Esophagus (tissue), 2 donors: ENCODE results near the gene ZCCHC8. TPM values are rescaled to one million over a fixed set of nuclear protein-coding genes. Genes with fewer than 3 reads are reported as not detected.

ENCODE experiments used
- H3K27ac ChIP-seq, 2 donors: one replicate each; pipeline ENCODE4 v1.5.1; 2013; ENCODE audit warnings: low read depth in 2 of 2, mild to moderate bottlenecking in 2 of 2, inconsistent platforms in 1 of 2, low read length in 1 of 2, moderate library complexity in 1 of 2
- H3K27me3 ChIP-seq, 2 donors: one replicate each; pipeline ENCODE4 v1.6.1; 2013; ENCODE audit warnings: low read length in 2 of 2, control low read depth in 1 of 2, mild to moderate bottlenecking in 1 of 2; ENCODE audit not compliant: insufficient read depth in 2 of 2, control insufficient read depth in 1 of 2
- H3K36me3 ChIP-seq, 2 donors: one replicate each; pipeline ENCODE4 v1.6.1; 2013; ENCODE audit warnings: low read length in 1 of 2; ENCODE audit not compliant: control insufficient read depth in 2 of 2, insufficient read depth in 2 of 2
- H3K4me1 ChIP-seq, 2 donors: one replicate each; pipeline ENCODE4 v1.6.1; 2013; ENCODE audit warnings: low read length in 1 of 2; ENCODE audit not compliant: control insufficient read depth in 2 of 2, insufficient read depth in 2 of 2
- H3K4me3 ChIP-seq, 2 donors: one replicate each; pipeline ENCODE4 v1.5.1; 2013; ENCODE audit warnings: low read length in 2 of 2, mild to moderate bottlenecking in 2 of 2, low read depth in 1 of 2, moderate library complexity in 1 of 2
- H3K9me3 ChIP-seq, 2 donors: one replicate each; pipeline ENCODE4 v1.6.1; 2013; ENCODE audit warnings: mild to moderate bottlenecking in 2 of 2, low read depth in 1 of 2, low read length in 1 of 2, moderate library complexity in 1 of 2; ENCODE audit not compliant: control insufficient read depth in 2 of 2, insufficient read depth in 1 of 2
- WGBS, 2 donors: extraction: QIAGEN DNeasy Blood & Tissue Kit; methylation state at CpG; one replicate each; pipeline ENCODE4 v1.1.7; 2013; 5-methylcytosine and 5-hydroxymethylcytosine counted together
- polyA plus RNA-seq, 2 donors: library from polyadenylated mRNA; stranded (reverse); fragments of 200-250 nt; gene quantifications; one replicate each; pipeline ENCODE4 v1.2.3, GENCODE V29; 2013
- donor health status: healthy with polysubstance abuse.
- donor health status: Bipolar disorder and iron deficiency.

ZCCHC8 gene
- polyA plus RNA-seq, 2 donors, result 15.4 to 27.6 TPM

DNA sequence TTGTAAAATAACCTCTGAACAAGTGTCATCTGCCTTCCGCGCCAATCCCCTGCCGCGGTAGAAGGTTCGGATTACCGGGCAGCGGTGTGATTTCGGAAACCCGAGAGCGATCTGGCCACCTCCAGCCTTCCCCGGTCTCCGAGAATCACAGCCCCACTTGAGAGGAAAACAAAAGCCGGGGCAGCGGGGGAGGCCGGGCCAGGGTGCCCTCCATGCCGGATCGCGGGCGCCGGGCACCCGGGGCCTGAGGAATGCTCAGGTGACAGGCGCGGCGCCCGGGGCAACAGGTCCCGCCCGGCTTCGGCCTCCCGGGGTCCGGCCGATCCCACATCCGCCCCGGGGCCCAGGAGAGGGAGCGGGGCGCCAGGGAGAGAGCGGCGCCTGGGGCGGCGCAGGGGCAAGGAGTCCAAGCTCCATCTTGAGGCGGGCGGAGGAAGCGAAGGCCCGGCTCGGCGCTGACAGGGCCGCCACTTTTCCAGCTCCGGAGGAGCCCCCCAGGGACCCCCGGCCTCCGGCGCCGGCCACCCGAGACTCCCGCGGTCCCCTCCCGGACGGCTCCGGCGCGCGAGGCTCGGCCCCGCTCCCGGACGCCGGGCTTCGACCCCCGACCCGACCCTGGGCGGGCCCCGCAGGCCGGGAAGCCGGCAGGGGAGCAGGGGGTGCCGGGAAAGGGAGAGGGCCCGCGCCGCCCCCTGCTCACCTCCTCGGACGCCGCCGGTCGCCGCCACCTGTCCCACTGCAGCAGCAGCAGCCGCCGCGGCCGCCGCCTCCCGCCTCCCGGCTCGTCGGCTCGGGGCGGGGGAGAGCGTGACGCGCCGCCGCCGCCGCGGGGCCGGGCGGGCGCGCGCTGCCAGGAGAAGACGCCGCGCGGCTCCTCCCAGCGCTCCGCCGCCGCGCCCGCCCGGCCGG is 78.7 kb downstream of the ZCCHC8 start, which contains the start of gene CLIP1:
CLIP1 (minus strand) TSS at position 849 of the 909 bp plus-strand sequence. CDS start 42,217 bp downstream, outside the sequence.
- Histone ChIP-seq H3K4me3 (peak within 1 kb of the TSS; percentile 82 to 95), H3K27me3 (no peaks in the 10 kb centered on the region), H3K4me1 (peaks cover 3% of the 10 kb centered on the region in 2 donors), H3K9me3 (no peaks in the 10 kb centered on the region), H3K36me3 (no peaks in the 10 kb centered on the region), H3K27ac (peak within 1 kb of the TSS; percentile 96 to 99)
- WGBS, 2 donors, result 0 to 1% methylated on average over 42 to 118 of the region's 118 CpGs

Other genes with a start within 250 kb of the ZCCHC8 start
- gene VPS33A, start 234.4 kb downstream of the ZCCHC8 start, polyA plus RNA-seq, result 1 to 10 TPM; 6.1 to 8.6 TPM
- gene CLIP1, start 78.3 kb downstream of the ZCCHC8 start, polyA plus RNA-seq, result 10 to 100 TPM; 50.0 to 52.3 TPM
- gene RSRC2, start 26.0 kb upstream of the ZCCHC8 start, polyA plus RNA-seq, result 10 to 100 TPM; 44.0 to 49.8 TPM
- 10 to 100 TPM in 1 of 2 donors, 1 to 10 TPM in 1; 9.6 to 22.9 TPM for gene KNTC1, start 26.3 kb upstream of the ZCCHC8 start, polyA plus RNA-seq
- 10 to 100 TPM; 35.6 to 53.2 TPM for gene HCAR2, start 202.4 kb upstream of the ZCCHC8 start, polyA plus RNA-seq
- 10 to 100 TPM in 1 of 2 donors, 1 to 10 TPM in 1; 7.5 to 10.2 TPM for gene HCAR3, start 215.9 kb upstream of the ZCCHC8 start, polyA plus RNA-seq
- under 1 TPM; 0.15 to 0.18 TPM for gene HCAR1, start 229.9 kb upstream of the ZCCHC8 start, polyA plus RNA-seq